Measurements from ENCODE around the gene LONP1.

The LONP1 gene

DNA sequence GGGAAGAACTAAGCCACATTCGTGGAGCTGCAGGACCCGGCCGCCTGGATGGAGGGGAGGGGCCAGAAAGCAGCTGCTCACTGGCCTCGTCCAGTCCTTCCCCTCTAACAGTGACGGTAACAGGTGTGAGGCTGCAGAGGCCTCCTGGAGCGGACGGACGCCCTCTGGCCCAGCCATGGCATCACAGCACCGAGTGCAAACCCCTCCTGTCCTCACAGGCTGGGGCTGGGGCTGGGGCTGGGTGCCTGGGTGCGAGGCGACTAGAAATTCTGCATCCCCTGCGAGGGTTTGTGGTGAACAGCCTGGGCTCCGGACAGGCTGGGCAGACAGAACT lies 43.2 kb downstream of the LONP1 start:
- no peak overlapping the region for H3K9ac ChIP-seq (ENCODE audit: low read depth, low read length)
- no peak overlapping the region for H3K27ac ChIP-seq (ENCODE audit: low read length)
- ATAC-seq (ENCODE audit: insufficient read depth, low read depth) (no peak), DNase-seq (no peak)
- TF ChIP-seq, protein P1, sequence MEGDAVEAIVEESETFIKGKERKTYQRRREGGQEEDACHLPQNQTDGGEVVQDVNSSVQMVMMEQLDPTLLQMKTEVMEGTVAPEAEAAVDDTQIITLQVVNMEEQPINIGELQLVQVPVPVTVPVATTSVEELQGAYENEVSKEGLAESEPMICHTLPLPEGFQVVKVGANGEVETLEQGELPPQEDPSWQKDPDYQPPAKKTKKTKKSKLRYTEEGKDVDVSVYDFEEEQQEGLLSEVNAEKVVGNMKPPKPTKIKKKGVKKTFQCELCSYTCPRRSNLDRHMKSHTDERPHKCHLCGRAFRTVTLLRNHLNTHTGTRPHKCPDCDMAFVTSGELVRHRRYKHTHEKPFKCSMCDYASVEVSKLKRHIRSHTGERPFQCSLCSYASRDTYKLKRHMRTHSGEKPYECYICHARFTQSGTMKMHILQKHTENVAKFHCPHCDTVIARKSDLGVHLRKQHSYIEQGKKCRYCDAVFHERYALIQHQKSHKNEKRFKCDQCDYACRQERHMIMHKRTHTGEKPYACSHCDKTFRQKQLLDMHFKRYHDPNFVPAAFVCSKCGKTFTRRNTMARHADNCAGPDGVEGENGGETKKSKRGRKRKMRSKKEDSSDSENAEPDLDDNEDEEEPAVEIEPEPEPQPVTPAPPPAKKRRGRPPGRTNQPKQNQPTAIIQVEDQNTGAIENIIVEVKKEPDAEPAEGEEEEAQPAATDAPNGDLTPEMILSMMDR (IDR thresholded peaks at IDR 0.05; ENCODE audit: borderline replicate concordance, extremely low read depth, low read length, poor library complexity, severe bottlenecking): no peak
- no peak for TF ChIP-seq EZH2 (IDR thresholded peaks at IDR 0.05; ENCODE audit: borderline replicate concordance, low read depth, low read length, severe bottlenecking)
- peaks cover 20% of the 10 kb centered on the region for H3K4me1 ChIP-seq (ENCODE audit: insufficient read depth, low read length)
- no peak overlapping the region for H3K4me2 ChIP-seq (ENCODE audit: insufficient read depth, low read length)
- H4K20me1 ChIP-seq (ENCODE audit: insufficient read depth, low read length): 0 out of 2 replicates have a peak, but pooled peaks cover 8% of the 10 kb centered on the region
- no peaks in the 10 kb centered on the region for H3K27me3 ChIP-seq (ENCODE audit: insufficient read depth, low read length, poor library complexity)
- no peak overlapping the region for H2AFZ ChIP-seq (ENCODE audit: low read depth, low read length)
- H3K4me3 ChIP-seq (ENCODE audit: low read depth in 1 of 2, low read length in 2 of 2): no peak overlapping the region
- H3K9me3 ChIP-seq (ENCODE audit: insufficient read depth, low read length, severe bottlenecking): no peaks in the 10 kb centered on the region
- H3K79me2 ChIP-seq (ENCODE audit: insufficient read depth, low read length): peaks cover 13% of the 10 kb centered on the region
- H3K36me3 ChIP-seq (ENCODE audit: insufficient read depth, low read length): peaks cover 21% of the 10 kb centered on the region

GRCh38 chr19:5676105-5676771 lies 43.7 kb downstream of the LONP1 start:
- ATAC-seq (ENCODE audit: insufficient read depth, low read depth) (no peak), DNase-seq (no peak)
- Histone ChIP-seq H3K9ac (ENCODE audit: low read depth, low read length) (no peak overlapping the region), H3K27me3 (ENCODE audit: insufficient read depth, low read length, poor library complexity) (no peaks in the 10 kb centered on the region), H3K4me2 (ENCODE audit: insufficient read depth, low read length) (no peak overlapping the region), H3K4me3 (ENCODE audit: low read depth in 1 of 2, low read length in 2 of 2) (no peak overlapping the region), H4K20me1 (ENCODE audit: insufficient read depth, low read length) (0 out of 2 replicates have a peak, but pooled peaks cover 6% of the 10 kb centered on the region), H3K9me3 (ENCODE audit: insufficient read depth, low read length, severe bottlenecking) (no peaks in the 10 kb centered on the region), H2AFZ (ENCODE audit: low read depth, low read length) (no peak overlapping the region), H3K4me1 (ENCODE audit: insufficient read depth, low read length) (peaks cover 15% of the 10 kb centered on the region), H3K27ac (ENCODE audit: low read length) (no peak overlapping the region), H3K79me2 (ENCODE audit: insufficient read depth, low read length) (peaks cover 13% of the 10 kb centered on the region), H3K36me3 (ENCODE audit: insufficient read depth, low read length) (peaks cover 25% of the 10 kb centered on the region)
- no peak for TF ChIP-seq EZH2 (IDR thresholded peaks at IDR 0.05; ENCODE audit: borderline replicate concordance, low read depth, low read length, severe bottlenecking)
- TF ChIP-seq, protein P1 (IDR thresholded peaks at IDR 0.05; ENCODE audit: borderline replicate concordance, extremely low read depth, low read length, poor library complexity, severe bottlenecking): no peak

GRCh38 chr19:5674714-5675113 lies 45.2 kb downstream of the LONP1 start:
- Histone ChIP-seq H4K20me1 (ENCODE audit: insufficient read depth, low read length) (0 out of 2 replicates have a peak, but pooled peaks cover 6% of the 10 kb centered on the region), H3K79me2 (ENCODE audit: insufficient read depth, low read length) (peaks cover 8% of the 10 kb centered on the region), H3K4me1 (ENCODE audit: insufficient read depth, low read length) (peaks cover 10% of the 10 kb centered on the region), H3K27ac (ENCODE audit: low read length) (no peak overlapping the region), H3K4me2 (ENCODE audit: insufficient read depth, low read length) (no peak overlapping the region), H3K9me3 (ENCODE audit: insufficient read depth, low read length, severe bottlenecking) (no peaks in the 10 kb centered on the region), H3K36me3 (ENCODE audit: insufficient read depth, low read length) (peaks cover 32% of the 10 kb centered on the region), H3K27me3 (ENCODE audit: insufficient read depth, low read length, poor library complexity) (no peaks in the 10 kb centered on the region), H3K9ac (ENCODE audit: low read depth, low read length) (no peak overlapping the region), H3K4me3 (ENCODE audit: low read depth in 1 of 2, low read length in 2 of 2) (no peak overlapping the region), H2AFZ (ENCODE audit: low read depth, low read length) (no peak overlapping the region)
- TF ChIP-seq EZH2 (IDR thresholded peaks at IDR 0.05; ENCODE audit: borderline replicate concordance, low read depth, low read length, severe bottlenecking): no peak
- TF ChIP-seq, protein P1 (IDR thresholded peaks at IDR 0.05; ENCODE audit: borderline replicate concordance, extremely low read depth, low read length, poor library complexity, severe bottlenecking): no peak
- ATAC-seq (ENCODE audit: insufficient read depth, low read depth): no peak
- DNase-seq: no peak
